DND-41 (cell line): ENCODE data around the gene CTIF.

ENCODE experiments used
- EZH2 ChIP-seq: IDR thresholded peaks from 3 replicates; pipeline ENCODE4 v1.6.1; 2012; ENCODE audit warnings: borderline replicate concordance, low read depth, mild to moderate bottlenecking, moderate library complexity, low read length, inconsistent platforms; ENCODE audit not compliant: severe bottlenecking
- TF ChIP-seq, protein P1 (sequence below): IDR thresholded peaks from 2 replicates; pipeline ENCODE4 v1.5.1; 2012; ENCODE audit warnings: borderline replicate concordance, low read length, moderate library complexity, mild to moderate bottlenecking; ENCODE audit not compliant: poor library complexity, severe bottlenecking; ENCODE audit errors: extremely low read depth

DNA sequence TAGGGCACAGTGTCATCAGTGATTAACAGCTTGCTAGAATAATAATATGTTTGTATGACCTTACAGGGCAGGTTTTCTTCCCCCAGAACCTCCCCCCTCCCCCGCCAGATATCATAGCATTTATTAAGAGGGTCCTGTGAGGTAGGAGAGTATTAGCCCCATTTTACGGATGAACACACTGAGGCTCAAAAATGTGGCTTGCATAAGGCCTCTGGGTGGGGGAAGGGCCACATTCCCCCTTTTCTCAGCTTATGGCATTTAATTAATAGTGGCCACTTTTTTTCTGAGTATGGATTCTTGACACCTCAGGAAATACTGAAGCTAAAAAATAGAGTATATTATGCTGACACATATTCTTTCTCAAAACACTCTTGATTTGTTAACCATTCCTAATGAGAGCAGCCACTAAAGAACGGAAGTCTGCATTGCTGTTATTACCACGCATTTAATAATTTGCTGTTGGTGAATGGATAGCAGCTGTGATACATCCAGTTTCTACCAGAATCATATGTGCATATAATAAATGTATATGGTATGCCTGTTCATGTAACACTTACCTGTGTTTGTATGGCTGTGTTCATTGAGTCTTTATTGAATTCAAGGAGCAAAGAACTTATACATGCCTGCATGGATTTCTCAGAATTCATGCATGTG, 3.0 kb downstream of the CTIF start:
- TF ChIP-seq, protein P1, sequence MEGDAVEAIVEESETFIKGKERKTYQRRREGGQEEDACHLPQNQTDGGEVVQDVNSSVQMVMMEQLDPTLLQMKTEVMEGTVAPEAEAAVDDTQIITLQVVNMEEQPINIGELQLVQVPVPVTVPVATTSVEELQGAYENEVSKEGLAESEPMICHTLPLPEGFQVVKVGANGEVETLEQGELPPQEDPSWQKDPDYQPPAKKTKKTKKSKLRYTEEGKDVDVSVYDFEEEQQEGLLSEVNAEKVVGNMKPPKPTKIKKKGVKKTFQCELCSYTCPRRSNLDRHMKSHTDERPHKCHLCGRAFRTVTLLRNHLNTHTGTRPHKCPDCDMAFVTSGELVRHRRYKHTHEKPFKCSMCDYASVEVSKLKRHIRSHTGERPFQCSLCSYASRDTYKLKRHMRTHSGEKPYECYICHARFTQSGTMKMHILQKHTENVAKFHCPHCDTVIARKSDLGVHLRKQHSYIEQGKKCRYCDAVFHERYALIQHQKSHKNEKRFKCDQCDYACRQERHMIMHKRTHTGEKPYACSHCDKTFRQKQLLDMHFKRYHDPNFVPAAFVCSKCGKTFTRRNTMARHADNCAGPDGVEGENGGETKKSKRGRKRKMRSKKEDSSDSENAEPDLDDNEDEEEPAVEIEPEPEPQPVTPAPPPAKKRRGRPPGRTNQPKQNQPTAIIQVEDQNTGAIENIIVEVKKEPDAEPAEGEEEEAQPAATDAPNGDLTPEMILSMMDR, result no peak
- TF ChIP-seq EZH2, result no peak
